RPMI7951 (cell line): ENCODE results near the gene NPM3. TPM values are rescaled to one million over a fixed set of nuclear protein-coding genes. Genes with fewer than 3 reads are reported as not detected.
"Not testable (repeated sequence)": the region's sequence is repeated elsewhere in the genome, so short reads cannot be mapped to it uniquely, and the experiment has no call there.

ENCODE experiments used
- DNase-seq: peaks from one replicate; pipeline ENCODE4 v3.0.0-alpha.2; 2012; ENCODE audit warnings: low read depth
- total RNA-seq: library from RNA; depleted of rRNA; stranded (reverse); fragments of >200 nt; shearing (Covaris generic); gene quantifications from 2 replicates; pipeline ENCODE4 v1.2.3, GENCODE V29; 2014

The NPM3 gene
- total RNA-seq, 1 experiment from 2014 or later = 32.3 TPM

DNA sequence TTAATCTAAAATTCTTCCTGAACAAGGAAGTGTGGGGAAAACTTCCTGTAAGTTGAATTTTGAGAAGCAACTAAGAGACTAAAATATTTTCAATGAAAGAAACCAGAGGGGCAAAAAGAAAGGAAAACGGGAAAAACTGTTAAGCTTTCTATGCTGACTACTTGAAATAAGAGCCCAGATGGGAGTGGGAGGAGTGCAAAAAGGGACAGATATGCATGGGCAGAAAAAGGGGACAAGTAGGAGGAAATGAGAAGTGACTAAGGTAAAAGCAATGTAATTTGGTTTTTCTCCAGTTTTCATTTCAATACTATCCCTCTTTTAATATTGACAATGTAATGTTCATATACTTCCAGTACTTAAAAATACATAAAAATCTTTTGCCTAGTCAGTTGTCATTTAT, 23.9 kb upstream of the NPM3 start:
- no peak for DNase-seq

DNA sequence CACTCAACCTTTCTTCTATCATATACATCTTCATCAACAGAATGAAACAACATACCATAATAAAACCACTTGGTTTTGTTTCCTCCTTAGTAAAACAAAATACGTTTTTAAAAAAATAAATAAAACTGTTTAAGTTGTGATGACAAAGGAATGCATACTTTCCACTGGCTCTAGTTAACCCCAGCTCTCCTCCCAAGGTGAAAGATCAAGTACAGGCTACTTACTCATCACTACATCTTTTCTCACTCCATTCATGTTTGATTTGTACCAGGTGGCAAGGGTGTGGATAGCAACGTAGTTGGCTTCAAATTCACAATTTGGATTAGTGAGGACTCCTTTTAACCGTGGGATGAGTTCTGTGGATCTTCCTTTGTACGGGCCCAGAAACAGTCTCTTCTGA, 20.3 kb upstream of the NPM3 start:
- no peak for DNase-seq

DNA sequence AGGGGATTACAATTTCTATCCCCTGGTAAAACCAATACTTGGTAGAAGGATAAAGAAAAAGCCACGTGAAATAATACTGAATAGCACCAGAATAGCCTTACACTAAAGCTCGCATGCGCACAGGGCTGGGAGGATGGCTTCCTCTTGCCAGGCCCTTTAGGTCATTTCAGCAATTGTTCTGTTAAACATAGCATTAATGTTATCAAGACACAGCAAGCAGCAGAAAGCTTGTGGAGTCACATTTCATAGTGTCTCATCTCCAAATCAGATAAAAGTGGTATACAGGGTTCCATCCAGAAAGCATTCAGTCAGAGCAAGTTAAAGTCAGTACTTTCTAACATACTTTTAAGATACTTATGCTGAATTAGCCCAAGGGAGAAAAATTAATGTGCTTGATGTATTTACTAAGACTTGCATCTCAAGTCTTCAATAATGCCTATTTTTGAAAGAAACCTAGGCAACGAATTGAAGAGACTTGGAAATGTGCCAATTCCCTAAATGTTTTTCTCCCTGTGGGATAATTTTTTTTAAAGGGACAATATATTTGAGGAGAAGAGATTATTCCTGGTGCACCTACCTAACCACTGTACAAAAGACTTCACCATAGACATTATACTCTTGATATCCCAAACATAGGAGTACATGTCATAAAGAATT, 14.3 kb upstream of the NPM3 start:
- DNase-seq = no peak

DNA sequence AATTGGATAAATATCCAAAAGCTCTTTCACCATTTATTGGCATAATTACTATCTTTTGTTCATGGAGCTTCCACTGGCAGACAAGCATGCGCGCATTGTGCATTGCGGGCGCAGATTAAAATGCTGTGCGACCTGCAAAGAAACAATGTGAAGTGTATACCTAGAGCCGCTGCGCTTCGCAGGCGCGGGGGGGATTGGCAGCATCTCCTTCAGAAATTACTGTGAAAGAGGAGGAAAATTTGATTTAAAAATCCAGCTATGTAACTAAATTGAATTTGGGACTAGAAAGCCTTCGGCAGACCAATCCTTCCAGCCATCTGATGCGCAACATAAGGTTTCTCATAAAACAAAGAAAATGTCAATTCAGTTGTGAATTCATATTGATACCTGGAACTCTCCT, 10.3 kb upstream of the NPM3 start:
- DNase-seq = no peak

DNA sequence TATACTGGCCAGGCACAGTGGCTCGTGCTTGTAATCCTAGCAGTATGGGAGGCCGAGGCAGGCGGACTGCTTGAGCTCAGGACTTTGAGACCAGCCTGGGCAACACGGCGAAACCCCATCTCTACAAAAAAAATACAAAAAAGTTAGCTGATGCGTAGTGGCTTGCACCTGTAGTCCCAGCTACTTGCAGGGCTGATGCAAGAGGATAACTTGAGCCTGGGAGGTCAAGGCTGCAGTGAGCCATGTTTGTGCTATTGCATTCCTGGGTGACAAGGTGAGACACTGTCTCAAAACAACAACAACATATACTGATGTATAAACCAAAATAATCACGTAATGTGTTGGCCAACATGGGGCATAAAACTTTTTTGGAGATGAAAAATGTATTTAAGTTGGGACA, 6.4 kb upstream of the NPM3 start:
- DNase-seq = no peak

DNA sequence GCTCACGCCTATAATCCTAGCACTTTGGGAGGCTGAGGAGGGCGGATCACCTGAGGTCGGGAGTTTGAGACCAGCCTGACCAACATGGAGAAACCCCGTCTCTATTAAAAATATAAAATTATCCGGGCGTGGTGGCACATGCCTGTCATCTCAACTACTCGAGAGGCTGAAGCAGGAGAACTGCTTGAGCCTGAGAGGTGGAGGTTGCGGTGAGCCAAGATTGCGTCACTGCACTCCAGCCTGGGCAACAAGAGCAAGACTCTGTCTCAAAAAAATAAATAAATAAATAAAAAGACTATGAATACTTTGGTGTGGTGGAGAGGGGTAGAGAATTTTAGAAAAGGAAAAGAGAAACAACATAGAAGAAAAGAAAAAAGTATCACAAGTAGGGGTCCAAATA, 6.0 kb upstream of the NPM3 start:
- not testable (repeated sequence) for DNase-seq

DNA sequence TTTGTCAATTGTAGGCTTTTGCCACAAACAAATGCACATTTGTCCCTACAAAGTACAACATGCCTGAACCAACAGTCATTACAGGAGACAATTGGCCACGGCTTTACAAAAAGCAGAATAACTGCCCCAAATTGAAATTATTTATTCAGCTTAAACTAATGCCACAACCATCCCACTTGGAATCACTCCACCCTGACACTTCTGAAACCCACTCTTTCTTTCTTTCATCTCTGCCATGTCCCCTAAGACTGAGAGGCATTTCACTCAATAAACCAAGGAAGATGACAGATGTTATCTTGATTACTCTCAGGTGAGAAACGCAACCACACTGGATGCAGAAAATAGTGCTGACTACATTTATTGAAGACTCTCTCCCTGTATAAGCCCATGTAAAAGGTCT, 2.6 kb upstream of the NPM3 start:
- DNase-seq = no peak

DNA sequence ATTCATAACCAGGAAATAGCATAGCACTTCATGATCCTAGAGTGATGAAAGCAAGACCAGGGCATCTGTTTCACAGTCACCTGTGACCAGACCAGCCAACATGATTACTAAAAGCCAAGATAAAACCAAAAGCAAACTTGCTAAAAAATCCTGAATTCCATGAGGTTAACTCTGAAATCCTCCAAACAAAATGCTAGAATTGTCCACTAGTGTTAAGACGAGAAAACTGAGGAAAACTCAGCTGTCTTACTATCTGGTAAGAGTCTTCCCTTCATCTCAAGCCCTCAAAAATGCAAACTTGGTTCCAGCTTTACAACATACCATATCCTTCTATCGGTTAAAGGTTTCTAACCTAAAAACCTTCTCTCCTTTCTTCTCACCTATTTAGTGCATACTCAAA, 1.3 kb upstream of the NPM3 start:
- DNase-seq = no peak

DNA sequence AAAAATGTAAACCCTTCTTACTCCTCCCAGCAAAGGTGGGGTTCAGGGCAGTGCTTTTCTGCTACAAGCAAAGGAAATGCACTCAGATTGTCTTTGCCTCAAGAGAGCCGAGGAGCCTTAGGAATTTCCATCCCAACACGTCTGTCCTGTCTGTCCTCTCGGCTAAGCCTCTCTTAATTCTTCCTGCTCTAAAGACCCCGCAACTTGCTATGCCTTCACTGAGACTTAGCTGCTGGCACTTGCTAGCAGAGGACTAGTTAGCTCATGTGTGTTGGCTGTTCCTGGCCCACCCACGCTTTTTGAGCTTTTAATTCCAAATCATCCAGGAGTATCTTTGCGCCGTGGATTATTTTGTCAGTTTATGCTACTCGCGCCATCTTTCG, 481 bp upstream of the NPM3 start:
- DNase-seq = no peak

DNA sequence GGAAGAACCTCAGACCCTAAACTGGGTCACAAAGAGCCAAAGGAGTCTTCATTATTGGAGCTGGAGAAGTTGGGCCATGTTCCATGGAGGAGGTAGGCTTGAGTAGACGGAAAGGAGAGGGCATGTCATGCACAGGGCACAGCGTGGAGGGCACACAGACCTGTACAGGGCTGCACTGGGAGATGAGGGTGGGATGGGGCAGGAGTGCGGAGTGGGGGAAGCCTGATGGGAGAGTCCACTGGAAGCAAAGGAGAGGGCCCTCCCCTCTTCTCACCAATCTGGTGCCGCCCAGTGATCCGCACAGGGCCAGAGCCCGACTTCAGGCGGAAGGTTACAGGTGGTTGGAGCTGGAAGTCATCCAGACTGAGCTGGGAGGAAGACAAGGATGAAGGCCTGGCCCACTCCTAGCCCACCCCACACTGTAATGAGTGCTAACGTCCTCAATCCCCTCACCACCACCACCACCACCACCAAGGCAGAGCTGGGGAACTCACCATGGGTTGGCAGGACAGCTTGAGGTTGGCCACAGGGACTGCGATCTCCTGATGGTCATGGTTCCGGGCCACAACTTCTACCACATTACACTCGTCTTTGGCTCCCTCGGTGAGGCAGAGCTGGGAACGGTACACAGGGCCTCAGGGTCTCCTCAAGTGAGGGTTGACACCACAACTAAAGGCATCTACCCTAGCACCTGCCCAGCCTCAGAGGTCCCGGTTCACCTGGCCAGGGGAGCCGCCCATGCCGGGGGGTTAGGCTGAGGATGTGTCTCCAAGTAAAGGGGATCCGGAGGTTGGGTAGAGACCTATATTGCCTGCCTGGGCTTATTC, 1.0 kb downstream of the NPM3 start:
- DNase-seq = no peak

DNA sequence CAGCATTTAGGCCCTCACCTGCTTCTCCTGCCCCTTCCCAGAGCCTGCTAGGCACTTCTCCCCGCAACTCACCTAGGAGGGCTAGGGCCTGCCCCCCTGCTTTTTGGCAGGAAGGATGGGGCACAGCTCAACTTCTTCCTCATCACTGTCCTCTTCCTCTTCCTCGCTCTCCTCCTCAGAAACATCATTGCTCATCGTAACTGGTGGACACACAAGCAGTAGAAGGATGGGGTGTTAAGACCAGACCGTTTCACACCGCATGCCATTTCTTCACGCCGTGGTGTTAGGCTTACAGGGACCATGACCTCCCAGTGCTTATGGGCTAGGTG, 1.6 kb downstream of the NPM3 start:
- DNase-seq = no peak

DNA sequence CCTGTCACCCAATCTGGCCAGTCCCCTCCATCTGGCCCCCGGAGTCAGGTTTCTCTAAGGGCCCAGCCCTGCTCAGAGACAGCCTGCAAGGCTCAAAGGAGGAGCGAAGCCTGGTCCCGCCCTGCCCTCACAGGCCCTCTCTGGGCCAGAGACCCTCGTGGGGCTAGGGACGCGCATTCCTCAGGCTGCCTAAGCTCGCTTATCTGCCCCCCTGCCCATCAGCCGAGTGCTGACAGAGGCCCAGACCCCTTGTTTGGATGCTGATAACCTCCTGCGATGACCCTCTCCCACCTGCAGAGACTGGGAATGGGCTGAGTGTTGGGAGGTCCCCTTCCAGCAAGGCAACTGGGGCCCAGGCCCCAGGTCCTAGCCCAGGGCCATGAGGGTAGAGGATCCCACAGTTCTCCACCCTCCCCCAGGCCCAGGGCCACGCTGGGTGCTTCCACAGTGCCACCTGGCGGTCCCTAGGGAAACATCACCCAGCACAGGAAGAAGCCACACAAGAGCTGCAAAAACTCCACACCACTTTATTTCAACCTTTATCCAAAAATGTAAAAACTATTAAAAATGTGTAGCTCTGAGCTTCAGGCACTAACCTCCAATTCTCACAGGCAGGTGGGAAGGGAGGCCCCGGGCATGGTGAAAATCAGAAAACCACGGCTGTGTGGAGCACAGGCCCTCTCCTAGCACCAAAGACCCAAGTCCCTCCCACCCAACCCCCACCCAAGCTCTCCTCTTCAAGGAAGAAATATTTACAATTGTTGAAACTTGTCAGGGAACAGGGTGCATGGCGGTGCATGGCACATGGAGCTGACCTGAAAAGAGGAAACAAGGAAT, 2.2 kb downstream of the NPM3 start:
- peak; percentile 44 for DNase-seq

DNA sequence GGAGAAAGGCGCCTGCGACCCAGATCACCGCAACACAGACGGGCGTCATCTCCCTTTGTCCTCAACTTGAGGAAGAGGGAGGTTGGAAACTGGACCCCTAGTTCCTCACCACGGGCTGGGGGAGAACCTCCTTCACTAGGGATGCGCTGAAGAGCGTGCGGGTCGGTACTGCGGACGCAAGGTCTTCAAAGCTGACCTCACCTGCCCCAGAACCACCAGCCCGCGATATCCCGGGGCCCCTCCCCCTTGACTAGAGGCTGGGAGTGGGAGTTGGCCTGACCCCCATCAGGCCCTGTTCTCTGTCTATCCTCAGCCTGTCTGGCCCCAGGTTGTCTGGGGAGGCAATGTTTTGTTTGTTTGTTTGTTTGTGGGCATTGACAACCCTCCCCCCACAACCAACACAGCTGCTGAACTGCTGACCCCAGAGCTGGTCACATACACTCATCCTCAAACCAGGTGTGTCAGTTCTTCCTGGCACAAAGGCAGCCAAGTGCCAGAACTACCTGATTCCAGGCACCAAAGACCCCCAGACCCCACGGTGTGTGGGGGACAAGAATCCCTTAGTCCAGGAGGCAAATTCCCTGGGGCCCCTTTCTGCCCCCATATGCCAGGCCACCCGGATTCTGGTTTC, 2.9 kb downstream of the NPM3 start:
- no peak for DNase-seq

DNA sequence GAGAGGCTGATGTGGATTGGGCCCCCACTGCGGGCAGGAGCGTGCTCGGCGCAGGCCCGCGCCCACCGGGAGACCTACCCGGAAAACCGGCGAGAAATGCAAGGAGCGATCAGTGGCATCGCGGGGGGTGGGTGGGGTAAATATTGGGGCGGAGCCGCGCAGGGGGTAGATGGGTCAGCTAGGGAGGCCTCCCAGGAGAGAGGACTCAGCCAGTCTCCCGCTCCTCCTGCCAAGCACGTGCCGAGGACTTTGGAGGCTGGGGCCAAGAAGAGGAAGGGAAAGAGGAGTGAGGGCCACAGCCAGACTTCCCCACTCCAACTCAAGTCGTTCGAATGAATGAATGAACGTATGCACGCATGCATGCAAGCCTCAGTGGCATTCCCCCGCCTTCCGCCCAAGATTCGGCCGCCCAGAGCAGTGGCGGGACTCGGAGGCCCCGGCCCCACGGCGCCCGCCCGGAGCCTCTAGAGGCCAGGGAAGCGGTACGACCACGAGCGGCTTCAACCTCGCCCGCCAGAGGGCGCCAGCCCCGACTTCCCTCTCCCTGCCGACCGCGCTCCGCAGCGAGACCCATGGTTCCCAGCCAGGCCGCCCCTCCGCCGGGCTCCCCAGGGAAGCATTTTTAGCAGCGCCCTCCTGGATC, 3.6 kb downstream of the NPM3 start:
- DNase-seq = peak; percentile 15

DNA sequence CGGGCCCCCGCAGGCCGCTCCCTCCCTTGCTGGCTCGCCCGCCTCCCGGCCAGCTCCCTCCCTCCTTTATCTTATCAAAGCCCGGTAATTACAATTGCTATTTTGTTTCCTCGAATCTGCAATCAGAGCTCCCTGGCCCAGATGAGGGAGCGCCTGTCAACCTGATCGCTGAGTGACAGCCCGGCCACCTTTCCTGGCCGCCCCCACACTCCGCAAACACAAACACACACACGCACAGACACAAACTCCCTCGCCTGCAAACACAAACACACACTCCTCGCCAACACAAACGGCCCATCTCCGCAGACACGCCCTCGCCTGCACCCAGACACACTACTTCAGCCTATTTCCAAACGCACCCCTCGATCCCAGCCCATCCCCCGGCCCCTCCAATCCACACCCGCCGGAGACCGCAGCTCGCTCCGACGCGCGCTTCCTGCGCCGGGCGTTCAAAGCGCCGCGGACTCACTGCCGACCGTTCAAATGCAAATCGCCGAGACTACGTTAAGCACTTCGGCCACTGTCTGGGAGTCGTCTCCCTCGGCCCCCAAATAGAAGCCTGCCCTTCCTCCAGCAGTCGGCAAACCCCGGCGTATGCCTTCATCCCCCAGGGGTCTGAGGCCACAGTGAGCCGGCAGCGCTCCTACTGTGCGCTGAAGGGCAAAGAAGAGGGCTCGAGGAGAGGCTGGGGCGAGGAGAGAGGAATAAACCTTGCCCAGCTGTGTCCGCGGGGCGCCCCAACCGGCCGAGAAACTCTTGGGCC, 4.3 kb downstream of the NPM3 start:
- DNase-seq = no peak

DNA sequence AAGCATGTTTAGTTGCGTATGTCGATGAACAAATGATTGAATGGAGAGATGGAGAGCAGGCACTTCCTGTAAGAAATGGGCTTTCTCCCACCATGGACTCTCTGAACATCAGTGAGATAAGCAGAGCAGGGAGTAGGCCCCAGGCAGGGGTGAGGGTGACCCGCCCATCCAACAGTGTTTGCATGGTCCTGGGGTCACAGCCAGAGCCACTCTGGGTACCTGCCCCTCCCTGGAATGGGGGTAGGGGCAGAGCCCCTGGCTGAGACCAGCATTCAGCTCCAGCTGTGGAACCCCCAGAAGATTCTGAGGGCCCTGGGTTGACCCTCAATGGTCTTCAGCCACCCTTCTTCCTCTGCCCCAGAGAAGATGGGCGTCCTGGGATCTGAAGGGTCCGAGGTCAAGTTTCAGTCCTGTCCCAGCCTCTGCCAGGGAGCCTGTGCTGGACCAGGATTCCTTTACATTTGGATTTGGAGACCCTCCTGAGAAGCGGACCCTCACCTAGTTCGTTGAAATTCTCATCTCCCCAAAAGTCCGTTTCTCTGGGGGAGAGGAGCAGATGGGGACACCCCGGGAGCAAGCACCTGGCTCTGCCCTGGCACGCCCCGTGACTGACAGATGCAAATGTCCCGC, 5.0 kb downstream of the NPM3 start:
- no peak for DNase-seq

DNA sequence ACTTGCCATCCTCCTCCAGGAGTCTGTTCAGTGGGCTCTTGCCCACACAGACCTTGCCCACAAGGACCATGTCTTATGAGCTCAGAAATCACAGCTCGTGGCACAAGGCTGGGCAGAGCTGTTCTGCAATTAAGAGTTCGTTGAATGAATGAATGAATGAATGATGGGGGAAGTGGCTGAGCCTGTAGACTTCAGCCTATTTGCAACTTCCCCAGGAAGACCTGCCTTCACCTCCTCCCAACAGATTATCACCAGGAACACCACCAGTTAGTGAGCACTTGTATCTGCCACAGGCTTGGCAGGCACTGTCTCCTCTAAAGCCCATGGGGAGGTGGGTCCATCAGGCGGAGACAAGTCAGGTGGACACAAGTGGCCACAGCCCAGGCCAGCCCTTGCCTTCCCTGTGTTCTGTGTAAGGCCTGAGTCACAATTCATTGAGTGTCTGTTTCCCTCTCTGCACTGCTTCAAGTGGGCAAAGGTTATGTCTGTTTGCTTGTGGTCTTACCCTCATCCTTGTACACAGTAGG, 5.6 kb downstream of the NPM3 start:
- no peak for DNase-seq

DNA sequence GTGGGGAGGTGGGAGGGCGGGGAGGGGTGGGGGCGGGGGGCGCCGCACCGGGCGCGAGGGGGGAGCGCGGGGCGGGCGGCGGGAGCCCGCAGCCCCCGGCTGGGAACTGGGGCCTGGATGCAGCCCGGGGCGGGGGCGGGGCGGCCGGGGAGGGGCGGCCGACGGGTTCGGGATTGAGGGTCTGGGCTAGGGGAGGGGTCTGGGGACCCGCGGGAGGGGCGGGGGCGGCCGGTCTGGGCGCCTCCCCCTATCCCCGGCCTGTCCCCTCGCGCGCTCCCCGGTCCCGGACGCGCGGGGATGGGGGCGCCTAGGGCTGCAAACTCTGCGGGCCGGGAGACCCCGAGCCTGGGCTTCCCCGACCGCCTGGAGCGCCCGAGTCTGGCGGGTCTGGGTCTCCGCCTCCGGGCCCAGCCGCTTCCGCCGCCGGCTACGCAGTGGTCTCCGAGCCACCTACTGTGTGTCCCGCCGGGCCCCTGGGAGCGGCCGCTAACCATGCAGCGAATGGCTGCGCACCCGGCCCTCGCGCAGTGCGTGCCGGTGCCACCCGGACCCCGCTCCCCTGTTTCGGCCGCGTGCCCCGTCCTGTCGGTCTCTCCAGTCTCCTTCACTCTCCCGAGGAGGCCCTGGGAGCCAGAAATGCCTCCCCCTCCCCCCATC, 7.0 kb downstream of the NPM3 start:
- no peak for DNase-seq

DNA sequence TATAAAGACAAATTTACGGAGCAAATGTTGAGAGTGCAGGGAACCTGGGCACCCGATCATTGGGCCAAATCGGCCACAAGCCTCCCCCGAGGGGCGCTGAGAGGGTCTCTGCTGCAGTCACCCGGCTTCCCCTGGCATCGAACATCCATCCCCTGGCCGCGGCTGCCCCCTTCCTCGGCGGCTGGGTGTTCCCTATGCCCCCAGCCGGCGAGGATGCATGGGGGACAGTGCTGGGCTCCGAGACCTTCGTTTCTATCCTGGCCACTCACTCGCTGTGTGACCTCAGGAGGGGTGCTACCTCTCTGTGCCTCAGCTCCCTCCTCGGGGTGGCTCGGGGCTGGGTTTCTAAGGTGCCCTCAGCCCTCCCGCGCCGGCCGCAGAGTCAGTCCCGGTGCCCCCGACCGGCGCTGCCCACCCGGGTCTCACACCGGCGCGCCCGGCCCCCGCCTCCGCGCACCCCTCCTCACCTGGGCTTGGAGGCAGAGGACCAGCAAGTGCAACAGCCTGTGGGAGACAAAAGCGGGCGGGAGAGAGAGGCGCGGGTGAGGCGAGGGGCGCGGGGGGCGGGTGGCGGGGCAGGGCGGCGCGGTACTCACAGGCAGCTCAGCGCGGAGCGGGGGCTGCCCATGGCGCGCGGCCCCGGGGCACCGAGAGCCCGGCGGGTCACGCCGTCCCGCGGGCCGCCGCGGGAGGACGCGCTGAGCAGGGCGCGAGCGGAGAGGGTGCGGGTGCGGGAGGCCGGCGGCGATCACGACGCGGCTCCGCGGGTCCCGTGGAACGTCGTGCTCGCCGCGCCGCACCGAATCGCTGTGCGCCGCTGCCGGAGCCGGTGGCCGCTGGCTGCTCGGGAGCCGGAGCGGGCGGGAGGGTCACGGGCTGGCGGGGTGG, 7.7 kb downstream of the NPM3 start, which contains the start of gene FGF8:
Gene FGF8 (minus strand): TSS at position 842 of the 888 bp plus-strand sequence. CDS start 214 bp downstream, at position 628.
- no peak for DNase-seq
